ENCODE measurements around the gene PJA2.

DNA sequence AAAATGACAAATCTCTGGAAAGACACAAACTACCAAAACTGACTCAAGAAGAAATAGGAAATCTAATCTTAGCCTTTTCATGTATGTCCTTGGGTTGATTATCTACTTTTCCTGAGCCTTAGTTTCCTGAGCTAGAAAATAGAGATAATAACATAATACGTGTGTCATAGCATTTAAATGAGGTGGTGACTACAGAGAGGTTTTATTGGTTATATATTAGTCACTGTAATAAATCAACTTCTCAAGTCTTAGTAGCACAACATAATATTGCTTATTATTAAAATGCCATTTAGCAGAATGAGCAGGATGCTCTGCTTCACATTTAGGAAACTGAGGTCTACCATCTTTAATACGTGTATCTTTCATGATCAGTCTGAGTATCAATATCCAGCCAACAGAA is 7.1 kb upstream of the PJA2 start:
- TF ChIP-seq POLR2A (IDR thresholded peaks at IDR 0.05): no peak
- TF ChIP-seq, protein P1, sequence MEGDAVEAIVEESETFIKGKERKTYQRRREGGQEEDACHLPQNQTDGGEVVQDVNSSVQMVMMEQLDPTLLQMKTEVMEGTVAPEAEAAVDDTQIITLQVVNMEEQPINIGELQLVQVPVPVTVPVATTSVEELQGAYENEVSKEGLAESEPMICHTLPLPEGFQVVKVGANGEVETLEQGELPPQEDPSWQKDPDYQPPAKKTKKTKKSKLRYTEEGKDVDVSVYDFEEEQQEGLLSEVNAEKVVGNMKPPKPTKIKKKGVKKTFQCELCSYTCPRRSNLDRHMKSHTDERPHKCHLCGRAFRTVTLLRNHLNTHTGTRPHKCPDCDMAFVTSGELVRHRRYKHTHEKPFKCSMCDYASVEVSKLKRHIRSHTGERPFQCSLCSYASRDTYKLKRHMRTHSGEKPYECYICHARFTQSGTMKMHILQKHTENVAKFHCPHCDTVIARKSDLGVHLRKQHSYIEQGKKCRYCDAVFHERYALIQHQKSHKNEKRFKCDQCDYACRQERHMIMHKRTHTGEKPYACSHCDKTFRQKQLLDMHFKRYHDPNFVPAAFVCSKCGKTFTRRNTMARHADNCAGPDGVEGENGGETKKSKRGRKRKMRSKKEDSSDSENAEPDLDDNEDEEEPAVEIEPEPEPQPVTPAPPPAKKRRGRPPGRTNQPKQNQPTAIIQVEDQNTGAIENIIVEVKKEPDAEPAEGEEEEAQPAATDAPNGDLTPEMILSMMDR (IDR thresholded peaks at IDR 0.05): no peak
